Mononuclear cell (primary cell): ENCODE results near the gene CNTFR. TPM values are rescaled to one million over a fixed set of nuclear protein-coding genes. Genes with fewer than 3 reads are reported as not detected.

Experiments used
- H3K27me3 ChIP-seq: 2 replicates; pipeline ENCODE4 v1.6.0; 2011; ENCODE audit warnings: low read length, control low read depth; ENCODE audit not compliant: insufficient read depth
- H3K4me1 ChIP-seq: 2 replicates; pipeline ENCODE4 v1.5.1; 2011; ENCODE audit warnings: mild to moderate bottlenecking, low read length, control low read depth; ENCODE audit not compliant: insufficient read depth
- H3K4me3 ChIP-seq: 2 replicates; pipeline ENCODE4 v1.5.1; 2011; ENCODE audit warnings: mild to moderate bottlenecking, low read length, moderate library complexity
- H3K9me3 ChIP-seq: 2 replicates; pipeline ENCODE4 v1.5.1; 2011; ENCODE audit warnings: low read depth, mild to moderate bottlenecking, control low read depth, low read length
- total RNA-seq: library from RNA; depleted of rRNA; stranded (reverse); fragments of >200 nt; gene quantifications from one replicate; pipeline ENCODE4 v1.2.3, GENCODE V29; 2012

CNTFR gene
- total RNA-seq, 1 donor = not detected

GRCh38 chr9:34559624-34560455 lies 29.7 kb downstream of the CNTFR start:
- Histone ChIP-seq H3K4me3 (no peak overlapping the region), H3K27me3 (no peaks in the 10 kb centered on the region), H3K4me1 (no peaks in the 10 kb centered on the region), H3K9me3 (no peaks in the 10 kb centered on the region)

GRCh38 chr9:34558919-34559623 lies 30.5 kb downstream of the CNTFR start:
- Histone ChIP-seq H3K4me3 (no peak overlapping the region), H3K9me3 (no peaks in the 10 kb centered on the region), H3K27me3 (no peaks in the 10 kb centered on the region), H3K4me1 (no peaks in the 10 kb centered on the region)

DNA sequence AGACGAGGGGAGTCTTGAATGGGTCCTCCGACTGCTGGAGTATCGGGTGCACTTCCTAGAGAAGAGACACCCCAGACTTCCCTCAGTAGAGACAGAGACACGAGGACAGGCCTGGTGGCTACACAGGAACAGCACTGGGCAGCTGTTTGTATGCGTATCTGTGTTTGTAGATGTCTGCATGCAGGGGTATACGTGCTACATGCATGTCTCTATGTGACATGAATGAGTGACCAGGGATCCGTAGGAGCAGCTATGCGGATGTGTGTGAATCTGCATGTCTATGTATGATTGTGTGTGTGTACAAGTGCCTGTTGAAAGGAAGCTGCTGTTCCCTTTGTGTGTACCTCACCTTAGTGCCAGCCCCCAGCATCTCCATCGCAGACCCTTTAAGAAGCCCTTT lies 31.2 kb downstream of the CNTFR start:
- H3K27me3 ChIP-seq = no peaks in the 10 kb centered on the region
- H3K9me3 ChIP-seq = no peaks in the 10 kb centered on the region
- no peak overlapping the region for H3K4me3 ChIP-seq
- no peaks in the 10 kb centered on the region for H3K4me1 ChIP-seq

DNA sequence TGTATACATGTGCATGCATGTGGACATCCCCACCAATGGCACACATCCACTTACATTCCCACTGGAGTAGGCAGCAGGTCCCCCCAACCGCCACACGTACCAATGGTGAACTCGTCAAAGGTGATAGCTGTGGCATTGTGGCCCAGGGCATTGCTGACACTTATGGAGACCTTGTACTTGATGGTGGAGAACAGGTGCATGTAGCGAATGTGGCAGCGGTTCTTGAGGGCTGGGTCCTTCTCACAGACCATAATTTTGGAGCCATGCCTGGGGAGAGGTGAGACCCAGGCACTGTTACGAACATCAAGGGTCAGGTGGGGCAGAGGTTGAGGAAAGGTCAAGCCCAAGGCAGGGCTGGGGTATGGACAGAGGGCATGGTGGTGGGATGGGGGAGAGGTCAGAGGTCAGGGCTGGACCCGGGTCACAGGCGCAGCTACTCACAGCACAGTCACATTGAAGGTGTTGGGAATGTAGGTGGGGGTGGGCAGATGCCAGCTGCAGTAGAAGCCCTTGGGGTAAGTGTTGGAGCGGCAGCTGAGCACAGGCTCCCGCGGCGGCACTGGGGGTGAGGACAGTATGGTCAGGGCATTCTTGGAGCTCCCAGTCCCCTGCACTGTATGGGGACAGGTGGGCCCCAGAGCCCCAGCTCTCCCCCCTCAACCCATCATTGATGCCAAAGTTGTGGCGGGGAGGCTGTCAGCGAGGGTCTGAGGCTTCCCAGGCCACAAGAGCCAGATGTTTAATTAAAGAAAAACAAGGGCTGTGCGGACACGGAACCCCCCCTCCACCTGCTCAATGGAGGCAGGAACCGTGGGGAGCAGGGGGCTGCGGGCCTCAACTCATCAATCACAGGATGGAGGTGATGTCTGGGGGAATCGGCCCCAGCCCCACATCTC lies 31.9 kb downstream of the CNTFR start:
- Histone ChIP-seq H3K4me3 (no peak overlapping the region), H3K4me1 (no peaks in the 10 kb centered on the region), H3K9me3 (no peaks in the 10 kb centered on the region), H3K27me3 (no peaks in the 10 kb centered on the region)

- Histone ChIP-seq H3K4me3 (no peak overlapping the region), H3K9me3 (no peaks in the 10 kb centered on the region), H3K4me1 (no peaks in the 10 kb centered on the region), H3K27me3 (no peaks in the 10 kb centered on the region)
Measured at GRCh38 chr9:34556949-34557348, 32.6 kb downstream of the CNTFR start.

DNA sequence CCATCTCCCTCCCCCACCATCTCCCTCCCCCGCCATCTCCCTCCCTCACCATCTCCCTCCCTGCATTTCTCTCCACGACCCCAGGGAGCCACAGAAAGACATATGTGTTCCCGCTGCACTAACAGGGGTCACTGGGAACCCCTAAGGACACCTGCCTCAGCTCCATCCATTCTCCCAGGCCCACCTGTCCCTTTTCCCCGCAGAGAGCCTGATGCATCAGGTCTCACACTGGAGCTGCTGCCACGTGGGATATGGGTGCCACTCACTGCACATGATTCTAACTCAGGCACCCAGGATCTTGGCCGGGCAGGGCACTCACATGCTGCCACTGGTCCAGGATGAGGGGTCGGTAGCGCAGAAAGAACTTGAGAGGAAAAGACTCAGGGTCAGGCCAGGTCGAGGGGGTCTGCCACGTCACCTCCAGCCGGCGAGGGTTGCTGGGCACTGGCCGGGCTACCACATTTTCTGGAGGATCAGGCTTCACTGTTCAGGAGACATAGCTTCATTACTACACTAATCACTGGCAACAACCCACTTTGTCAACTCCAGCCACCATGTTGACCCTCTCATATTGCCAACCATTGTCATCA lies 33.5 kb downstream of the CNTFR start:
- Histone ChIP-seq H3K4me3 (no peak overlapping the region), H3K9me3 (no peaks in the 10 kb centered on the region), H3K4me1 (no peaks in the 10 kb centered on the region), H3K27me3 (no peaks in the 10 kb centered on the region)

- no peaks in the 10 kb centered on the region for H3K27me3 ChIP-seq
- no peak overlapping the region for H3K4me3 ChIP-seq
- H3K9me3 ChIP-seq = no peaks in the 10 kb centered on the region
- no peaks in the 10 kb centered on the region for H3K4me1 ChIP-seq
Measured at GRCh38 chr9:34555500-34555899, 34.0 kb downstream of the CNTFR start.

DNA sequence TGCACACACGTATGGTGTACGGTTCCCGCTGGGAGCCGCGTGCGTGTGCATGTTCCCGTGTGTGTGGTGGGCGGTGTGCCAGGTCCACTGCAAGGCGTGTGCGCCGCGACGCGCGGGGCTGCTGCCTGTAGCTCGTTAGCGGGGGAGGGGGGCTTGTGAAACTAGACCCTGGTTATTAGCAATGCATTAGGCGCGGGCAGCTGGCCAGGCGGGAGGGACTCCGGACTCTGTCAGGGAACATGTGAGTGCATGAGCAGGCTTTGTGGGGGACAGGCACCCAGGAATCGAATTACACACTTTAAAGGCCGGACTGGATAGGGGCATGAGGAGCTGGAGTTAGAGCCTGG lies 34.5 kb downstream of the CNTFR start:
- H3K4me3 ChIP-seq = no peak overlapping the region
- no peaks in the 10 kb centered on the region for H3K9me3 ChIP-seq
- no peaks in the 10 kb centered on the region for H3K27me3 ChIP-seq
- H3K4me1 ChIP-seq = no peaks in the 10 kb centered on the region

DNA sequence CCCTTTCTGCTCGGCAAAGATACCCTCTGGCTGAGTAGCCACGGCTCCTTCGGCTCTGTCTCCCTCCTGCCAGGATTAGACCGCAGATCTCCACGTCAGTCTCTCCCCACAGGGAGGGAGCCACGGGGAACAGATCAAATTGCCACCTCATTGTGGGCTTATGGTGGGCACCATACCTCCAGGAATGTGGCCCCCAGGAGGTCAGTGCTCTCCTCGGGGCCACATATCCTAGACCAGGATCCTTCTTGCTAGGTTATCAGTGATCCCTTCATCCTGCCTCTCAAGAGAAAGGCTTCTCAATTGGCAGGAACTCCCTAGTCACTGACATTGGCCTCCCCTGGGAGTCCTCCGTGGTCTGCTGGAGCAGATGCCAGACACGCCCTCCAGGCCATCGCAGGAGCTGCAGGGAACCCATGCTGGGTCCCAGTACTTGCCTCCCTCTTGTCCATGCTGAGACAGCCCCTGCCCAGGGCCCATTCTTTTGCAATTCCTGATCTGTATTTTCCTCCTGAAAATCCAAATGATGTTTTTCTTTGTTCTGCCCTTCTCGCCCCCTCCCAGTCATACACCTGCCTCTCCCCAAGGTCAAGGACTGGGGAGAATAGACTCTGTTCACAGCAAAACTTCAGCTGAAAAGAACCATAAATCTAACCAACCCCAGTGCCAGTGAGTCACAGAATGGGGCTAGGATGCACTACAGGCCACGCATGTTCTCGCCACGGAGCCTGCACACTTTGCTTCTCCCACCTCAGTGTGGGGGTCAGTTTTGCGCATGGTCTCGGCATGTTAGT lies 35.1 kb downstream of the CNTFR start:
- Histone ChIP-seq H3K4me1 (no peaks in the 10 kb centered on the region), H3K4me3 (no peak overlapping the region), H3K27me3 (no peaks in the 10 kb centered on the region), H3K9me3 (no peaks in the 10 kb centered on the region)

GRCh38 chr9:34553511-34554021 lies 36.0 kb downstream of the CNTFR start:
- H3K27me3 ChIP-seq = no peaks in the 10 kb centered on the region
- H3K4me3 ChIP-seq = no peak overlapping the region
- no peaks in the 10 kb centered on the region for H3K4me1 ChIP-seq
- no peaks in the 10 kb centered on the region for H3K9me3 ChIP-seq

- H3K4me1 ChIP-seq = no peaks in the 10 kb centered on the region
- no peaks in the 10 kb centered on the region for H3K9me3 ChIP-seq
- no peak overlapping the region for H3K4me3 ChIP-seq
- no peaks in the 10 kb centered on the region for H3K27me3 ChIP-seq
Measured at GRCh38 chr9:34552986-34553385, 36.5 kb downstream of the CNTFR start.

DNA sequence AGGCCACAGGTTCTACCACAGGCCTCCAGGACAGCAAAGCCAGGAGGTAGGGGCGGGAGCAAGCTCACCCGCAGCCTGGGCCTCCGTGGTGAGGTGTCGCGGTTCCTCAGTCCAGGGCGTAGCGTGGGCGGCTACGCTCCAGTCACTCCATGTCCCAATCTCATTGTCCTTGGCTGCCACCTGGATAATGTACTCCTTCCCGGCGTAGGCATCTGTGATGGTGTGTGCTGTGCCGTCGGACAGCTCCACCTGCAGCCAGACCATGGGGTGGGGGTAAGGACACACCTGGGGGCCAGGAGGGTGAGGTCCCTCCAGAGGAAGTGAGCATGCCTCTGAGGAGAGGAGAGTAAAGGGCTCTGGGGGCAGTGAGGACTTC lies 36.9 kb downstream of the CNTFR start:
- Histone ChIP-seq H3K27me3 (no peaks in the 10 kb centered on the region), H3K9me3 (no peaks in the 10 kb centered on the region), H3K4me1 (no peaks in the 10 kb centered on the region), H3K4me3 (no peak overlapping the region)

DNA sequence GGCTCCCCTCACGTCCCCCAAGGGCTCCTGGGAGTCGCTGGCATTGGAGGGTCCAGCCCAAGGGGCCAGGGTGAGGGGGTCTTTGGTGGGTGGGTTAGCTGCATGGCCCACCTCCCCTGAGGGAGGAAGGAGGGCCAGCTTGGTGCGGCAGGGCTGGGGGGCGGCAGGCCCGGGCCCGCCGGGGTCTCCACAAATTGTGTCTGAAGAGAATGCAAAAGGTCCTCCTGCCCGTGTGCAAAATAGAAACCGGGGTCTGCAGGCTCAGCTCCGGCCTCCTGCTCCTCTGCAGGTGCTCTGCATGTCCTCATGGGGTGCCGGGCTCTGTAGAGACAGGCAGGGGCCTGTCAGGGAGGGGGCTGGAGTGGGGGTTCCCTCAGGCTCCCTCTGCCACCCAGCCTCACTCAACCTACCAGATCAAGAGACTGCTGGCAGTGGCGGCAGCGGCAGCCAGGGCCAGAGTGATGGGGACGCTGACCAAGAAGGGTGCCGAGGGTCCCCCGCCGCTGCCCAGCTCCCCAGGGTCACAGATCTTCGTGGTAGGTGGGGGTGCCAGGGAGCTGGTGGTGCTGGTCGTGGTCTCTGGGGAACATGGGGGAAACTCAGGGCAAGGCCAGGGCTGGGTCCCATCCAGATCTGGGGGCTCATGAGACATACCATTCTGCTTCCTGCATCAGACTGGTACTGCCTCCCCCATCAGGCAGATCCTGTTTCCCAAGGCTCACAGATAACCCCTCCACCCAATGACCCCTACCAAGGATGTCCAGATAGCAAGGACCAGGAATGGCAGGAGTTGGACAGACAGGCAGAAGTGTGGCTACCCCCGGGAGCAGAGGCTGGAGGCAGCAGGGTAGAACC lies 37.5 kb downstream of the CNTFR start:
- Histone ChIP-seq H3K4me1 (no peaks in the 10 kb centered on the region), H3K4me3 (no peak overlapping the region), H3K9me3 (no peaks in the 10 kb centered on the region), H3K27me3 (no peaks in the 10 kb centered on the region)
